Gastroesophageal sphincter (tissue), 4 donors: Measurements from ENCODE around the gene VANGL1. TPM values are rescaled to one million over a fixed set of nuclear protein-coding genes. Genes with fewer than 3 reads are reported as not detected.

Source experiments
- ATAC-seq: fragments of 150-250 bp; one replicate; pipeline ENCODE4 v1.9.1; 2016; ENCODE audit warnings: mild to moderate bottlenecking, moderate library complexity
- H3K27ac ChIP-seq, 4 donors: fragments of 200-600 bp; sonication (generic) in 3 of 4; 1 replicate in 3 of 4; 2 replicates in 1 of 4; pipeline ENCODE4 v1.5.1; 2016 to 2019
- H3K27me3 ChIP-seq: fragments of 200-600 bp; sonication (generic); one replicate; pipeline ENCODE4 v1.5.1; 2019
- H3K36me3 ChIP-seq, 2 donors: fragments of 200-600 bp; sonication (generic); one replicate each; pipeline ENCODE4 v1.5.1; 2019; ENCODE audit warnings: control low read depth in 1 of 2
- H3K4me1 ChIP-seq, 3 donors: fragments of 200-600 bp; sonication (generic); 1 replicate in 2 of 3; 2 replicates in 1 of 3; pipeline ENCODE4 v1.5.1; 2016 to 2019; ENCODE audit warnings: control low read depth in 2 of 3
- H3K4me3 ChIP-seq, 2 donors: fragments of 200-600 bp; sonication (generic); one replicate each; pipeline ENCODE4 v1.5.1; 2019; ENCODE audit warnings: mild to moderate bottlenecking in 1 of 2, moderate library complexity in 1 of 2
- H3K9me3 ChIP-seq, 3 donors: fragments of 200-600 bp; sonication (generic); one replicate each; pipeline ENCODE4 v1.5.1; 2017 to 2019; ENCODE audit warnings: control low read depth in 2 of 3
- CTCF ChIP-seq, 4 experiments: fragments of 200-600 bp in 2 of 4; fragments of 450-650 bp in 2 of 4; sonication (generic) in 1 of 4; IDR thresholded peaks; one replicate each; pipeline ENCODE4 v1.5.1; 2017 to 2019; ENCODE audit warnings: antibody characterized with exemption in 4 of 4, mild to moderate bottlenecking in 2 of 4, moderate library complexity in 2 of 4
- EP300 ChIP-seq: sonication (generic); formaldehyde crosslinking; IDR thresholded peaks from one replicate; pipeline ENCODE4 v1.6.1; 2017; ENCODE audit warnings: antibody characterized with exemption, mild to moderate bottlenecking
- POLR2A ChIP-seq, 2 donors: fragments of 450-650 bp; IDR thresholded peaks; one replicate each; pipeline ENCODE4 v1.6.1; 2017; ENCODE audit warnings: antibody characterized with exemption in 2 of 2, mild to moderate bottlenecking in 2 of 2, moderate library complexity in 1 of 2
- POLR2AphosphoS5 ChIP-seq: sonication (generic); formaldehyde crosslinking; IDR thresholded peaks from one replicate; pipeline ENCODE4 v1.6.1; 2017; ENCODE audit warnings: antibody characterized with exemption
- WGBS, 2 donors: methylation state at CpG; one replicate each; pipeline ENCODE4 v1.1.5; 2018; ENCODE audit warnings: low coverage in 1 of 2; 5-methylcytosine and 5-hydroxymethylcytosine counted together
- total RNA-seq, 4 donors: library from RNA; depleted of rRNA; stranded (reverse); fragments of >200 nt; gene quantifications; one replicate each; pipeline ENCODE4 v1.1.0, GENCODE V29; 2016

Gene VANGL1
- total RNA-seq, 4 donors from 2014 or later = 9.7 to 18.2 (median 12.7) TPM

GRCh38 chr1:115678141-115678540 lies 36.4 kb downstream of the VANGL1 start:
- Histone ChIP-seq H3K27me3 (no peaks in the 10 kb centered on the region), H3K27ac (peak overlapping the region; percentile 1 to 86 (median 82)), H3K4me3 (no peak overlapping the region), H3K4me1 (peaks cover 0 to 65% (median 11%) of the 10 kb centered on the region in 3 donors), H3K36me3 (peaks cover 0 to 11% of the 10 kb centered on the region in 2 donors), H3K9me3 (no peaks in the 10 kb centered on the region)
- no peak for TF ChIP-seq CTCF (IDR thresholded peaks at IDR 0.05)
- TF ChIP-seq POLR2AphosphoS5 = no peak
- no peak for TF ChIP-seq POLR2A (IDR thresholded peaks at IDR 0.05)
- TF ChIP-seq EP300 = no peak
- 60 to 87% methylated on average over 2 to 5 of the region's 5 CpGs for WGBS, 2 donors
- no peak for ATAC-seq

- Histone ChIP-seq H3K36me3 (peaks cover 0 to 21% of the 10 kb centered on the region in 2 donors), H3K27me3 (no peaks in the 10 kb centered on the region), H3K4me3 (peak overlapping the region in 1 of 2 donors; percentile 12), H3K9me3 (no peaks in the 10 kb centered on the region), H3K4me1 (peaks cover 0 to 55% (median 11%) of the 10 kb centered on the region in 3 donors), H3K27ac (peak overlapping the region; percentile 19 to 86 (median 82))
- ATAC-seq = peak; percentile 93
- WGBS, 2 donors = 0 to 20% methylated on average over 1 to 2 of the region's 8 CpGs
- TF ChIP-seq POLR2AphosphoS5 (no peak), EP300 (no peak), CTCF (IDR thresholded peaks at IDR 0.05) (peak in 1 of 4 experiments; percentile 11), POLR2A (IDR thresholded peaks at IDR 0.05) (no peak)
Observed at GRCh38 chr1:115679141-115679611, 37.4 kb downstream of the VANGL1 start.

GRCh38 chr1:115680730-115681111 lies 39.0 kb downstream of the VANGL1 start:
- Histone ChIP-seq H3K27ac (peak overlapping the region in 3 of 4 donors; percentile 52 to 86 (median 82)), H3K9me3 (no peaks in the 10 kb centered on the region), H3K36me3 (peaks cover 0 to 36% of the 10 kb centered on the region in 2 donors), H3K27me3 (no peaks in the 10 kb centered on the region), H3K4me3 (no peak overlapping the region), H3K4me1 (peaks cover 0 to 53% (median 11%) of the 10 kb centered on the region in 3 donors)
- 77 to 81% methylated on average over 4 to 5 of the region's 5 CpGs for WGBS, 2 donors
- ATAC-seq = no peak
- TF ChIP-seq POLR2AphosphoS5 = no peak
- no peak for TF ChIP-seq CTCF (IDR thresholded peaks at IDR 0.05)
- no peak for TF ChIP-seq POLR2A (IDR thresholded peaks at IDR 0.05)
- TF ChIP-seq EP300 = no peak

GRCh38 chr1:115682792-115683191 lies 41.0 kb downstream of the VANGL1 start:
- H3K36me3 ChIP-seq = peaks cover 0 to 50% of the 10 kb centered on the region in 2 donors
- no peak for TF ChIP-seq EP300
- TF ChIP-seq POLR2AphosphoS5 = no peak
- no peak for TF ChIP-seq POLR2A (IDR thresholded peaks at IDR 0.05)
- TF ChIP-seq CTCF (IDR thresholded peaks at IDR 0.05) = no peak
- H3K4me3 ChIP-seq = no peak overlapping the region
- no peaks in the 10 kb centered on the region for H3K9me3 ChIP-seq
- ATAC-seq = no peak
- no peaks in the 10 kb centered on the region for H3K27me3 ChIP-seq
- 91 to 100% methylated on average over 3 to 4 of the region's 4 CpGs for WGBS, 2 donors
- H3K4me1 ChIP-seq = peaks cover 0 to 34% (median 6%) of the 10 kb centered on the region in 3 donors
- H3K27ac ChIP-seq = no peak overlapping the region

GRCh38 chr1:115685029-115685705 lies 43.4 kb downstream of the VANGL1 start:
- Histone ChIP-seq H3K27me3 (no peaks in the 10 kb centered on the region), H3K27ac (no peak overlapping the region), H3K9me3 (no peaks in the 10 kb centered on the region), H3K4me1 (peaks cover 0 to 10% (median 0%) of the 10 kb centered on the region in 3 donors), H3K36me3 (peaks cover 0 to 68% of the 10 kb centered on the region in 2 donors), H3K4me3 (no peak overlapping the region)
- no peak for ATAC-seq
- TF ChIP-seq EP300 (no peak), CTCF (IDR thresholded peaks at IDR 0.05) (no peak), POLR2A (IDR thresholded peaks at IDR 0.05) (no peak), POLR2AphosphoS5 (no peak)
- 81 to 88% methylated on average over 7 to 9 of the region's 14 CpGs for WGBS, 2 donors
